ENCODE measurements around the gene TBC1D13.
"Not testable (repeated sequence)": the region's sequence is repeated elsewhere in the genome, so short reads cannot be mapped to it uniquely, and the experiment has no call there.

TBC1D13 gene

DNA sequence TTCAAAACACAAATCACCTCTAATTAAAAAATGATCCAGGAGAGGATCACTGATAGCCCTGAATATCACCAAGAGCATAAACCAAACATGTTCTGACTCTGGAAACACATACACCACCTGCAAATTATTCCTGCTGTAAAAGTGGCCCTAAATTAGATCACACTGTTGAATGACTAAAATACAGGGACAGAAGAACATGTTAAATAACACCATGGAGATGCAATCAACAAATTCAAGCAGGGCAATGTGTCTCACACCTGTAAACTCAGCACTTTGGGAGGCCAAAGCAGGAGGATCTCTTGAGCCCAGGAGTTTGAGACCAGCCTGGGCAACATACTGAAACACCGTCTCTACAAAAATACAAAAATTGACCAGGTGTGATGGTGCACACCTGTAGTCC, 60.8 kb downstream of the TBC1D13 start:
- no peak for DNase-seq (ENCODE audit: low spot score)

DNA sequence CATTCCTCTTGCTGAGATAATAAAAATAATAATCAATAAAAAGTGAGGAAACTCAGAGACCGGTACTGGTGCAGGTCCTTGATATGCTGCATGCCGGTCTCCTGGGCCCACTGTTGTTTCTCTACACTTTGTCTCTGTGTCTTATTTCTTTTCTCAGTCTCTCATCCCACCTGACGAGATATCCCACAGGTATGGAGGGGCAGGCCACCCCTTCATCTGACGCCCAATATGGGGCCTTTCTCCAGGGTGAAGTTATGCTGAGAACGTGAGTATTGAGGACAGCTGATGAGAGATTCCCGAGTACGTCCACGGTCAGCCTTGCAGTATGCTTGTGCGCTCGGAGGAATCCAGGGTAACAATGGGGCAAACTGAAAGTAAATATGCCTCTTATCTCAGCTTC, 64.0 kb downstream of the TBC1D13 start:
- DNase-seq (ENCODE audit: low spot score), result not testable (repeated sequence)

DNA sequence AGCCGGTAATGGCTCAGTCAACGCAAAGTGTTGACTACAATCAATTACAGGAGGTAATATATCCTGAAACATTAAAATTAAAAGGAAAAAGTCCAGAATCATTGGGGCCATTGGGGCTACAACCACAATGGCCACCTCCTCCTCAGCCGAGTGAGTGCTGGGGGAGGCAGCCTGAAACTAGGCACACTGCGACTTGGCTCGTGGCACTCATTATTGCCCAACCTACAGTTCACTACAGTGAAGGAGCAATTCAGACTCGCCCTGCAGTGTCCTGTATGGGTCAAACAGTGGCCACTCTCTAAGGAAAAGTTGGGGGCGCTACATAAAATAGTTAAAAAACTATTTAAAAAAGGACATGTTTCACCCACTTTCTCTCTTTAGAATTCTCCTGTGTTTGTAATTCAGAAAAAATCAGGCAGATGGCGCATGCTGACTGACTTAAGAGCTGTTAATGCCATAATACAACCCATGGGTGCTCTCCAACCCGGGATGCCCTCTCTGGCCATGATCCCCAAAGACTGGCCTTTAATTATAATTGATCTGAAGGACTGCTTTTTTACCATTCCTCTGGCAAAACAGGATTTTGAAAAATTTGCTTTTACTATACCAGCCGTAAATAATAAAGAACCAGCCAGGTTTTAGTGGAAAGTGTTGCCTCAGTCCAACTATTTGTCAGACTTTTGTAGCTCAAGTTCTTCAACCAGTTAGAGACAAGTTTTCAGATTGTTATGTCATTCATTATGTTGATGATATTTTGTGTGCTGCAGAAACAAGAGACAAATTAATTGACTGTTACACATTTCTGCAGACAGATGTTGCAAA, 64.9 kb downstream of the TBC1D13 start:
- peak; percentile 14 for DNase-seq (ENCODE audit: low spot score)

DNA sequence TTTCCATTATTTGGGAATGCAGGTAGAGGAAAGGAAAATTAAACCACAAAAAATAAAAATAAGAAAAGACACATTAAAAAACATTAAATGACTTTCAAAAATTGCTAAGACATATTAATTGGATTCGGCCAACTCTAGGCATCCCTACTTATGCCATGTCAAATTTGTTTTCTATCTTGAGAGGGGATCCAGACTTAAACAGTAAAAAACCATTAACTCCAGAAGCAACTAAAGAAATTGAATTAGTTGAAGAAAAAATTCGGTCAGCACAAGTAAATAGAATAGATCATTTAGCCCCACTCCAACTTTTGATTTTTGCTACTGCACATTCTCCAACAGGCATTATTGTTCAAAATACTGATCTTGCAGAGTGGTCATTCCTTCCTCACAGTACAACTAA, 65.6 kb downstream of the TBC1D13 start:
- DNase-seq (ENCODE audit: low spot score), result not testable (repeated sequence)

DNA sequence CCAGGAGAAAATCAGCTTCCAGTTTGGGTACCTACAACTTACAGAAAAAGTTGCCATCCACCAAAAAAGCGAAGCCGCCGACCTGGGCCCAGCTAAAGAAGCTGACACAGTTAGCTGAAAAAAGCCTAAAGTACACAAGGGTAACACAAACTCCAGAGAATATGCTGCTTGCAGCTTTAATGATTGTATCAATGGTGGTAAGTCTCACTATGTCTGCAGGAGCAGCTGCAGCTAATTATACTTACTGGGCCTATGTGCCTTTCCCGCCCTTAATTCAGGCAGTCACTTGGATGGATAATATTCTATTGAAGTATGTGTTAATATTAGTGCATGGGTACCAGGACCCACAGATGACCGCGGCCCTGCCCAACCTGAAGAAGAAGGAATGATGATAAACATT, 67.4 kb downstream of the TBC1D13 start:
- not testable (repeated sequence) for DNase-seq (ENCODE audit: low spot score)

DNA sequence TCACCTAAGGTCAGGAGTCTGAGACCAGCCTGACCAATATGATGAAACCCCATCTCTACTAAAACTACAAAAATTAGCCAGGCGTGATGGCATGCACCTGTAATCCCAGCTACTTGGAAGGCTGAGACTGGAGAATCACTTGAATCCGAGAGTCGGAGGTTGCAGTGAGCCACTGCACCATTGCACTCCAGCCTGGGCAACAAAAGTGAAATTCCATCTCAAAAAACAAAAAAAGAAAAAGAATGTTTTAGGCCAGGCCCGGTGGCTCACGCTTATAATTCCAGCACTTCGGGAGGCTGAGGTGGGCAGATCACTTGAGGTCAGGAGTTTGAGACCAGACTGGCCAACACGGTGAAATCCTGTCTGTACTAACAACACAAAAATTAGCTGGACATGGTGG, 71.4 kb downstream of the TBC1D13 start:
- not testable (repeated sequence) for DNase-seq (ENCODE audit: low spot score)
